Urinary bladder (tissue), 4 donors: ENCODE measurements around the gene HS6ST2. TPM values are rescaled to one million over a fixed set of nuclear protein-coding genes. Genes with fewer than 3 reads are reported as not detected.

Source experiments
- DNase-seq: peaks from one replicate; pipeline ENCODE4 v3.0.0-alpha.2; 2015; ENCODE audit errors: extremely low spot score
- H3K27ac ChIP-seq: one replicate; pipeline ENCODE4 v1.5.1; 2013; ENCODE audit warnings: low read depth, mild to moderate bottlenecking, moderate library complexity
- H3K36me3 ChIP-seq: one replicate; pipeline ENCODE4 v1.6.1; 2013; ENCODE audit warnings: mild to moderate bottlenecking, moderate library complexity; ENCODE audit not compliant: insufficient read depth
- H3K4me1 ChIP-seq: one replicate; pipeline ENCODE4 v1.6.1; 2013; ENCODE audit warnings: mild to moderate bottlenecking, moderate library complexity; ENCODE audit not compliant: insufficient read depth
- H3K4me3 ChIP-seq: one replicate; pipeline ENCODE4 v1.5.1; 2013; ENCODE audit warnings: low read depth, low read length
- WGBS: extraction: QIAGEN DNeasy Blood & Tissue Kit; methylation state at CpG from one replicate; pipeline ENCODE4 v1.1.7; 2013; 5-methylcytosine and 5-hydroxymethylcytosine counted together
- polyA plus RNA-seq: library from polyadenylated mRNA; stranded (reverse); fragments of 200-250 nt; gene quantifications from one replicate; pipeline ENCODE4 v1.2.3, GENCODE V29; 2013
- total RNA-seq: library from RNA; depleted of rRNA; stranded (reverse); fragments of >200 nt; gene quantifications from one replicate; pipeline ENCODE4 v1.2.3, GENCODE V29; 2014
- donor health status: healthy with polysubstance abuse.
- donor health status: healthy.

The HS6ST2 gene
- total and polyA plus RNA-seq, 2 donors = 3.2 to 8.6 TPM

GRCh38 chrX:132631579-132632232 lies 326.7 kb downstream of the HS6ST2 start:
- DNase-seq = no peak
- 51% methylated on average over 3 of the region's 3 CpGs for WGBS
- no peaks in the 10 kb centered on the region for H3K36me3 ChIP-seq

GRCh38 chrX:132624466-132624865 lies 334.0 kb downstream of the HS6ST2 start:
- H3K4me3 ChIP-seq = no peak overlapping the region
- DNase-seq = no peak
- no peaks in the 10 kb centered on the region for H3K36me3 ChIP-seq
- H3K4me1 ChIP-seq = no peaks in the 10 kb centered on the region
- WGBS = 90% methylated on average over 5 of the region's 5 CpGs
- no peak overlapping the region for H3K27ac ChIP-seq

More at GRCh38 chrX:132631579-132632232, 326.7 kb downstream of the HS6ST2 start:
- Histone ChIP-seq H3K4me1 (no peaks in the 10 kb centered on the region), H3K27ac (no peak overlapping the region), H3K4me3 (no peak overlapping the region)

- WGBS = 63% methylated on average over 3 of the region's 3 CpGs
Observed at GRCh38 chrX:132623942-132624341, 334.5 kb downstream of the HS6ST2 start.

GRCh38 chrX:132623300-132623699 lies 335.1 kb downstream of the HS6ST2 start:
- 88% methylated on average over 2 of the region's 2 CpGs for WGBS
- Histone ChIP-seq H3K27ac (no peak overlapping the region), H3K4me1 (no peaks in the 10 kb centered on the region), H3K4me3 (no peak overlapping the region), H3K36me3 (no peaks in the 10 kb centered on the region)
- no peak for DNase-seq

More at GRCh38 chrX:132623942-132624341, 334.5 kb downstream of the HS6ST2 start:
- H3K4me1 ChIP-seq = no peaks in the 10 kb centered on the region
- DNase-seq = no peak
- H3K27ac ChIP-seq = no peak overlapping the region
- no peaks in the 10 kb centered on the region for H3K36me3 ChIP-seq
- H3K4me3 ChIP-seq = no peak overlapping the region

GRCh38 chrX:132622130-132622529 lies 336.3 kb downstream of the HS6ST2 start:
- no peak overlapping the region for H3K27ac ChIP-seq
- H3K4me1 ChIP-seq = no peaks in the 10 kb centered on the region
- no peak overlapping the region for H3K4me3 ChIP-seq
- no peak for DNase-seq
- WGBS = 56% methylated on average over 4 of the region's 4 CpGs
- no peaks in the 10 kb centered on the region for H3K36me3 ChIP-seq

- Histone ChIP-seq H3K36me3 (no peaks in the 10 kb centered on the region), H3K27ac (no peak overlapping the region), H3K4me3 (no peak overlapping the region), H3K4me1 (no peaks in the 10 kb centered on the region)
- DNase-seq = no peak
- over 99% methylated on average over 3 of the region's 3 CpGs for WGBS
Observed at GRCh38 chrX:132618810-132619209, 339.6 kb downstream of the HS6ST2 start.

- Histone ChIP-seq H3K4me1 (no peaks in the 10 kb centered on the region), H3K36me3 (no peaks in the 10 kb centered on the region), H3K4me3 (no peak overlapping the region), H3K27ac (no peak overlapping the region)
- WGBS = 28% methylated on average over 4 of the region's 4 CpGs
- no peak for DNase-seq
Observed at GRCh38 chrX:132615391-132616131, 342.9 kb downstream of the HS6ST2 start.

- H3K4me1 ChIP-seq = no peaks in the 10 kb centered on the region
- WGBS = 77% methylated on average over 6 of the region's 6 CpGs
- H3K36me3 ChIP-seq = no peaks in the 10 kb centered on the region
- DNase-seq = no peak
- H3K27ac ChIP-seq = no peak overlapping the region
- no peak overlapping the region for H3K4me3 ChIP-seq
Observed at GRCh38 chrX:132614297-132614696, 344.1 kb downstream of the HS6ST2 start.

- Histone ChIP-seq H3K4me1 (no peaks in the 10 kb centered on the region), H3K27ac (no peak overlapping the region), H3K36me3 (no peaks in the 10 kb centered on the region), H3K4me3 (no peak overlapping the region)
- DNase-seq = no peak
- WGBS = 90% methylated on average over 5 of the region's 5 CpGs
Observed at GRCh38 chrX:132613801-132614200, 344.6 kb downstream of the HS6ST2 start.

GRCh38 chrX:132612821-132613564 lies 345.4 kb downstream of the HS6ST2 start:
- Histone ChIP-seq H3K27ac (no peak overlapping the region), H3K4me3 (no peak overlapping the region), H3K36me3 (no peaks in the 10 kb centered on the region), H3K4me1 (no peaks in the 10 kb centered on the region)
- WGBS = 57% methylated on average over 10 of the region's 10 CpGs
- peak; percentile 6 for DNase-seq

GRCh38 chrX:132610536-132610935 lies 347.9 kb downstream of the HS6ST2 start:
- 86% methylated on average over 4 of the region's 4 CpGs for WGBS
- no peaks in the 10 kb centered on the region for H3K4me1 ChIP-seq

GRCh38 chrX:132609362-132609848 lies 349.0 kb downstream of the HS6ST2 start:
- DNase-seq = no peak
- no peak overlapping the region for H3K4me3 ChIP-seq
- H3K4me1 ChIP-seq = no peaks in the 10 kb centered on the region
- 73% methylated on average over 1 of the region's 1 CpG for WGBS
- H3K27ac ChIP-seq = no peak overlapping the region
- H3K36me3 ChIP-seq = no peaks in the 10 kb centered on the region

More at GRCh38 chrX:132610536-132610935, 347.9 kb downstream of the HS6ST2 start:
- H3K4me3 ChIP-seq = no peak overlapping the region
- H3K27ac ChIP-seq = no peak overlapping the region
- no peaks in the 10 kb centered on the region for H3K36me3 ChIP-seq
- no peak for DNase-seq

GRCh38 chrX:132603700-132604286 lies 354.6 kb downstream of the HS6ST2 start:
- 91% methylated on average over 6 of the region's 6 CpGs for WGBS
- Histone ChIP-seq H3K27ac (no peak overlapping the region), H3K36me3 (no peaks in the 10 kb centered on the region), H3K4me3 (no peak overlapping the region), H3K4me1 (no peaks in the 10 kb centered on the region)
- DNase-seq = no peak
